Measurements from ENCODE around the gene RAPGEF2. TPM values are rescaled to one million over a fixed set of nuclear protein-coding genes. Genes with fewer than 3 reads are reported as not detected.

Gene RAPGEF2
- total and polyA plus RNA-seq, 2 experiments from 2014 or later = 10.2 to 63.1 TPM

DNA sequence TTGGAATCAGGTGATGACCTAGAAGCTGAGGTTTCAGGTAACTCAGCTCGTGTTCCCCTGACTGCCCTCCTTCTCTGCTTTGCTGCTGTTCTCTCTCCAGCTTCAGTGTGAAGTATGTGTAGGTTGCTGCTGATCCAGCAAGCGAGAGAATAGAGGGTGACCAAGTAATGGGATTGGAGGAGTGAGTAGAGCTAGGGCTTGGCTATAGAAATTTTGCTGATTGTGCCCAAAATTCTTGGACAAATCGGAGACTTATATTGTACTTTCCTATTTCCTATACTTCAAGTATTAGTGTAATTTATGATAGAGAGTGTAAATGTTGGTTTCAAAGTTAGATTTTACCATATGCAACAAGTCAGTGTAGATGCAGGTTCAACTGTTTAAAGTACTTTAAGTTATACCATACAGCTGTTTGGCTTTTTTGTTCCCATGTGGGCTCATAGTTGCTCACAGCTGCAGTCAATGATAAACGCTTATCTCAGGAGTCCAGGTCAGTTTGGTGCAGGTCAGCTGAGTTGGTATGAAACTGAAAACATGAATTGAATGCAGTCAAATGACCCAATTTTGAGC, 48.0 kb downstream of the RAPGEF2 start:
- TF ChIP-seq JUNB (IDR thresholded peaks at IDR 0.05; ENCODE audit: unreplicated experiment) = no peak
- TF ChIP-seq ZNF331 (CRISPR knock-in tag; IDR thresholded peaks at IDR 0.05; ENCODE audit: low read depth) = no peak
- TF ChIP-seq, protein P1, sequence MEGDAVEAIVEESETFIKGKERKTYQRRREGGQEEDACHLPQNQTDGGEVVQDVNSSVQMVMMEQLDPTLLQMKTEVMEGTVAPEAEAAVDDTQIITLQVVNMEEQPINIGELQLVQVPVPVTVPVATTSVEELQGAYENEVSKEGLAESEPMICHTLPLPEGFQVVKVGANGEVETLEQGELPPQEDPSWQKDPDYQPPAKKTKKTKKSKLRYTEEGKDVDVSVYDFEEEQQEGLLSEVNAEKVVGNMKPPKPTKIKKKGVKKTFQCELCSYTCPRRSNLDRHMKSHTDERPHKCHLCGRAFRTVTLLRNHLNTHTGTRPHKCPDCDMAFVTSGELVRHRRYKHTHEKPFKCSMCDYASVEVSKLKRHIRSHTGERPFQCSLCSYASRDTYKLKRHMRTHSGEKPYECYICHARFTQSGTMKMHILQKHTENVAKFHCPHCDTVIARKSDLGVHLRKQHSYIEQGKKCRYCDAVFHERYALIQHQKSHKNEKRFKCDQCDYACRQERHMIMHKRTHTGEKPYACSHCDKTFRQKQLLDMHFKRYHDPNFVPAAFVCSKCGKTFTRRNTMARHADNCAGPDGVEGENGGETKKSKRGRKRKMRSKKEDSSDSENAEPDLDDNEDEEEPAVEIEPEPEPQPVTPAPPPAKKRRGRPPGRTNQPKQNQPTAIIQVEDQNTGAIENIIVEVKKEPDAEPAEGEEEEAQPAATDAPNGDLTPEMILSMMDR (conservative IDR thresholded peaks at IDR 0.05; ENCODE audit: low read depth in 2 of 2) = no peak
- TF ChIP-seq STAT1 (IDR thresholded peaks at IDR 0.05; ENCODE audit: unreplicated experiment) = no peak
- TF ChIP-seq EZH2phosphoT487 (IDR thresholded peaks at IDR 0.05; ENCODE audit: unreplicated experiment) = no peak
- TF ChIP-seq ZNF114 (CRISPR knock-in tag; IDR thresholded peaks at IDR 0.05) = no peak
- TF ChIP-seq, protein P2, sequence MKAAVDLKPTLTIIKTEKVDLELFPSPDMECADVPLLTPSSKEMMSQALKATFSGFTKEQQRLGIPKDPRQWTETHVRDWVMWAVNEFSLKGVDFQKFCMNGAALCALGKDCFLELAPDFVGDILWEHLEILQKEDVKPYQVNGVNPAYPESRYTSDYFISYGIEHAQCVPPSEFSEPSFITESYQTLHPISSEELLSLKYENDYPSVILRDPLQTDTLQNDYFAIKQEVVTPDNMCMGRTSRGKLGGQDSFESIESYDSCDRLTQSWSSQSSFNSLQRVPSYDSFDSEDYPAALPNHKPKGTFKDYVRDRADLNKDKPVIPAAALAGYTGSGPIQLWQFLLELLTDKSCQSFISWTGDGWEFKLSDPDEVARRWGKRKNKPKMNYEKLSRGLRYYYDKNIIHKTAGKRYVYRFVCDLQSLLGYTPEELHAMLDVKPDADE (IDR thresholded peaks at IDR 0.05) = no peak
- TF ChIP-seq CREB1 (CRISPR knock-in tag; IDR thresholded peaks at IDR 0.05; ENCODE audit: low read depth) = no peak
- no peak for TF ChIP-seq POLR2AphosphoS5 (IDR thresholded peaks at IDR 0.05; ENCODE audit: low read depth)
- TF ChIP-seq NANOG (IDR thresholded peaks at IDR 0.05; ENCODE audit: borderline replicate concordance) = no peak
- TF ChIP-seq EZH2 (IDR thresholded peaks at IDR 0.05; ENCODE audit: low read depth, unreplicated experiment) = no peak
- DNase-seq (ENCODE audit: low spot score) (peak; percentile 43), ATAC-seq (peak; percentile 89)
- H3K4me3 Mint-ChIP-seq = no peak overlapping the region
- H3K4me1 Mint-ChIP-seq = peaks cover 43% of the 10 kb centered on the region
- H3K27ac Mint-ChIP-seq = peak overlapping the region; percentile 51
- H3K9me3 Mint-ChIP-seq = no peaks in the 10 kb centered on the region
- H3F3A ChIP-seq (replicated peaks; ENCODE audit: low read depth) = no peaks in the 10 kb centered on the region
- no peaks in the 10 kb centered on the region for H3K36me3 ChIP-seq (ENCODE audit: insufficient read depth)
- no peaks in the 10 kb centered on the region for H3K9me2 ChIP-seq (ENCODE audit: insufficient read depth)
- peaks cover 26% of the 10 kb centered on the region for H3K4me1 ChIP-seq (ENCODE audit: insufficient read depth)
- H4K20me1 ChIP-seq (replicated peaks; ENCODE audit: insufficient read depth) = no peaks in the 10 kb centered on the region
- no peaks in the 10 kb centered on the region for H3K36me3 Mint-ChIP-seq (ENCODE audit: low read depth)
- no peak overlapping the region for H2AFZ ChIP-seq
- H3K27me3 ChIP-seq (ENCODE audit: insufficient read depth) = no peaks in the 10 kb centered on the region
- H3K27ac ChIP-seq (ENCODE audit: low read depth) = no peak overlapping the region
- H3K4me3 ChIP-seq = no peak overlapping the region
- H3K27me3 Mint-ChIP-seq (ENCODE audit: insufficient read depth, low read depth, poor library complexity) = peaks cover 2% of the 10 kb centered on the region
- no peak overlapping the region for H3K4me2 ChIP-seq
- peaks cover 98% of the 10 kb centered on the region for H3K79me2 ChIP-seq (replicated peaks; ENCODE audit: insufficient read depth)

DNA sequence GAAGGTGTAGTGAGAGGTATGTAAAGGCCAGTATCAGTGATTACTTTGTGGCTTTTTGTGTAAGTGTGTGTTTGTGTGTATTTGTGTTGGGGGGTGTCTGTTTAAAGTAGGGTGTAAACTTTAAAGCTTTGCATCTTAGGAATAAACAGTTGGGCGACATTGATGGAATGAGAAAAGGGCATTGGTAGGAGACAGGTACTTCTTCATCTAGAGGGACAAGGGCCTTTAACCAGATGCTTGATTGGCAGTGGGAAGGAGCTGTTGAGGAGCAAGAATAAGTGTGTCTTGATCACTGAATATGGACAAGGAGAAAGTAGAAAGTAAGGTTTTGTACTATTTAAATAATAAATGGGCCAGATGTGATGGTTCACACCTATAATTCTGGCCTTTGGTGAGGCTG, 48.8 kb downstream of the RAPGEF2 start:
- H4K20me1 ChIP-seq (replicated peaks; ENCODE audit: insufficient read depth) = no peaks in the 10 kb centered on the region
- H3K9me2 ChIP-seq (ENCODE audit: insufficient read depth) = no peaks in the 10 kb centered on the region
- H3K9me3 Mint-ChIP-seq = no peaks in the 10 kb centered on the region
- no peaks in the 10 kb centered on the region for H3F3A ChIP-seq (replicated peaks; ENCODE audit: low read depth)
- H3K4me1 Mint-ChIP-seq = peaks cover 45% of the 10 kb centered on the region
- no peaks in the 10 kb centered on the region for H3K36me3 Mint-ChIP-seq (ENCODE audit: low read depth)
- H3K4me2 ChIP-seq = no peak overlapping the region
- no peak overlapping the region for H2AFZ ChIP-seq
- no peaks in the 10 kb centered on the region for H3K36me3 ChIP-seq (ENCODE audit: insufficient read depth)
- H3K27me3 Mint-ChIP-seq (ENCODE audit: insufficient read depth, low read depth, poor library complexity) = peaks cover 2% of the 10 kb centered on the region
- ATAC-seq (no peak), DNase-seq (ENCODE audit: low spot score) (no peak)
- no peak overlapping the region for H3K4me3 ChIP-seq
- H3K4me3 Mint-ChIP-seq = no peak overlapping the region
- H3K27ac Mint-ChIP-seq = no peak overlapping the region; the same call in 1 of the 2 replicates
- peaks cover 34% of the 10 kb centered on the region for H3K4me1 ChIP-seq (ENCODE audit: insufficient read depth)
- H3K27ac ChIP-seq (ENCODE audit: low read depth) = no peak overlapping the region
- H3K79me2 ChIP-seq (replicated peaks; ENCODE audit: insufficient read depth) = peaks cover 100% of the 10 kb centered on the region
- no peak for TF ChIP-seq NANOG (IDR thresholded peaks at IDR 0.05; ENCODE audit: borderline replicate concordance)
- TF ChIP-seq, protein P3, sequence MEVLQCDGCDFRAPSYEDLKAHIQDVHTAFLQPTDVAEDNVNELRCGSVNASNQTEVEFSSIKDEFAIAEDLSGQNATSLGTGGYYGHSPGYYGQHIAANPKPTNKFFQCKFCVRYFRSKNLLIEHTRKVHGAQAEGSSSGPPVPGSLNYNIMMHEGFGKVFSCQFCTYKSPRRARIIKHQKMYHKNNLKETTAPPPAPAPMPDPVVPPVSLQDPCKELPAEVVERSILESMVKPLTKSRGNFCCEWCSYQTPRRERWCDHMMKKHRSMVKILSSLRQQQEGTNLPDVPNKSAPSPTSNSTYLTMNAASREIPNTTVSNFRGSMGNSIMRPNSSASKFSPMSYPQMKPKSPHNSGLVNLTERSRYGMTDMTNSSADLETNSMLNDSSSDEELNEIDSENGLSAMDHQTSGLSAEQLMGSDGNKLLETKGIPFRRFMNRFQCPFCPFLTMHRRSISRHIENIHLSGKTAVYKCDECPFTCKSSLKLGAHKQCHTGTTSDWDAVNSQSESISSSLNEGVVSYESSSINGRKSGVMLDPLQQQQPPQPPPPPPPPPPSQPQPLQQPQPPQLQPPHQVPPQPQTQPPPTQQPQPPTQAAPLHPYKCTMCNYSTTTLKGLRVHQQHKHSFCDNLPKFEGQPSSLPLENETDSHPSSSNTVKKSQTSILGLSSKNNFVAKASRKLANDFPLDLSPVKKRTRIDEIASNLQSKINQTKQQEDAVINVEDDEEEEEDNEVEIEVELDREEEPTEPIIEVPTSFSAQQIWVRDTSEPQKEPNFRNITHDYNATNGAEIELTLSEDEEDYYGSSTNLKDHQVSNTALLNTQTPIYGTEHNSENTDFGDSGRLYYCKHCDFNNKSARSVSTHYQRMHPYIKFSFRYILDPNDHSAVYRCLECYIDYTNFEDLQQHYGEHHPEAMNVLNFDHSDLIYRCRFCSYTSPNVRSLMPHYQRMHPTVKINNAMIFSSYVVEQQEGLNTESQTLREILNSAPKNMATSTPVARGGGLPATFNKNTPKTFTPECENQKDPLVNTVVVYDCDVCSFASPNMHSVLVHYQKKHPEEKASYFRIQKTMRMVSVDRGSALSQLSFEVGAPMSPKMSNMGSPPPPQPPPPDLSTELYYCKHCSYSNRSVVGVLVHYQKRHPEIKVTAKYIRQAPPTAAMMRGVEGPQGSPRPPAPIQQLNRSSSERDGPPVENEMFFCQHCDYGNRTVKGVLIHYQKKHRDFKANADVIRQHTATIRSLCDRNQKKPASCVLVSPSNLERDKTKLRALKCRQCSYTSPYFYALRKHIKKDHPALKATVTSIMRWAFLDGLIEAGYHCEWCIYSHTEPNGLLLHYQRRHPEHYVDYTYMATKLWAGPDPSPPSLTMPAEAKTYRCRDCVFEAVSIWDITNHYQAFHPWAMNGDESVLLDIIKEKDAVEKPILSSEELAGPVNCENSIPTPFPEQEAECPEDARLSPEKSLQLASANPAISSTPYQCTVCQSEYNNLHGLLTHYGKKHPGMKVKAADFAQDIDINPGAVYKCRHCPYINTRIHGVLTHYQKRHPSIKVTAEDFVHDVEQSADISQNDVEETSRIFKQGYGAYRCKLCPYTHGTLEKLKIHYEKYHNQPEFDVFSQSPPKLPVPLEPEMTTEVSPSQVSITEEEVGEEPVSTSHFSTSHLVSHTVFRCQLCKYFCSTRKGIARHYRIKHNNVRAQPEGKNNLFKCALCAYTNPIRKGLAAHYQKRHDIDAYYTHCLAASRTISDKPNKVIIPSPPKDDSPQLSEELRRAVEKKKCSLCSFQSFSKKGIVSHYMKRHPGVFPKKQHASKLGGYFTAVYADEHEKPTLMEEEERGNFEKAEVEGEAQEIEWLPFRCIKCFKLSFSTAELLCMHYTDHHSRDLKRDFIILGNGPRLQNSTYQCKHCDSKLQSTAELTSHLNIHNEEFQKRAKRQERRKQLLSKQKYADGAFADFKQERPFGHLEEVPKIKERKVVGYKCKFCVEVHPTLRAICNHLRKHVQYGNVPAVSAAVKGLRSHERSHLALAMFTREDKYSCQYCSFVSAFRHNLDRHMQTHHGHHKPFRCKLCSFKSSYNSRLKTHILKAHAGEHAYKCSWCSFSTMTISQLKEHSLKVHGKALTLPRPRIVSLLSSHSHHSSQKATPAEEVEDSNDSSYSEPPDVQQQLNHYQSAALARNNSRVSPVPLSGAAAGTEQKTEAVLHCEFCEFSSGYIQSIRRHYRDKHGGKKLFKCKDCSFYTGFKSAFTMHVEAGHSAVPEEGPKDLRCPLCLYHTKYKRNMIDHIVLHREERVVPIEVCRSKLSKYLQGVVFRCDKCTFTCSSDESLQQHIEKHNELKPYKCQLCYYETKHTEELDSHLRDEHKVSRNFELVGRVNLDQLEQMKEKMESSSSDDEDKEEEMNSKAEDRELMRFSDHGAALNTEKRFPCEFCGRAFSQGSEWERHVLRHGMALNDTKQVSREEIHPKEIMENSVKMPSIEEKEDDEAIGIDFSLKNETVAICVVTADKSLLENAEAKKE (CRISPR knock-in tag; IDR thresholded peaks at IDR 0.05) = no peak
- no peaks in the 10 kb centered on the region for H3K27me3 ChIP-seq (ENCODE audit: insufficient read depth)
